Measurements from ENCODE around the gene IRGQ. TPM values are rescaled to one million over a fixed set of nuclear protein-coding genes. Genes with fewer than 3 reads are reported as not detected.

IRGQ gene
- total RNA-seq, 2 donors from 2014 or later: 24.7 to 25.9 TPM

DNA sequence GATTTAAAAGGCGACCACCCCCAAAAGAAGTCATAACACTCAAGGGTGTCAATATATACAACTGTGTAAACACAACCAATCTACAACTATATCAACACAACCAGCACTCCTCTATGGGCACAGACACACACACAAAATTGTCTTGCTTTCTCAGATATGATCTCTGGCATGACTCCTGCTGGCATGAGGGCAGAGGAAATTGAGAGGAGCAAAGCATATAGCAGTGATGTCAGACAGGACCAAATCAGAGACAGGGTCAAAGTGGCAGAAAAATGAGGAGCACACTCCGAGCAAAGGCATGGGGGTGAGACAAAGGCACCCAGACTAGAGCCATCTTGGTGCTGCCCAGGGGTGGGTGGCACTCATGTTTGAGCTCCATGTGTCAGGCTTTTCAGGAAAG, 9.6 kb downstream of the IRGQ start:
- Histone ChIP-seq H3K36me3 (peaks cover 12% of the 10 kb centered on the region), H3K9me3 (no peaks in the 10 kb centered on the region), H3K27ac (no peak overlapping the region), H3K27me3 (no peaks in the 10 kb centered on the region), H3K4me1 (peaks cover 0 to 6% of the 10 kb centered on the region in 2 donors), H3K4me3 (no peak overlapping the region)
- DNase-seq (ENCODE audit: low spot score): no peak
- TF ChIP-seq, protein P1, sequence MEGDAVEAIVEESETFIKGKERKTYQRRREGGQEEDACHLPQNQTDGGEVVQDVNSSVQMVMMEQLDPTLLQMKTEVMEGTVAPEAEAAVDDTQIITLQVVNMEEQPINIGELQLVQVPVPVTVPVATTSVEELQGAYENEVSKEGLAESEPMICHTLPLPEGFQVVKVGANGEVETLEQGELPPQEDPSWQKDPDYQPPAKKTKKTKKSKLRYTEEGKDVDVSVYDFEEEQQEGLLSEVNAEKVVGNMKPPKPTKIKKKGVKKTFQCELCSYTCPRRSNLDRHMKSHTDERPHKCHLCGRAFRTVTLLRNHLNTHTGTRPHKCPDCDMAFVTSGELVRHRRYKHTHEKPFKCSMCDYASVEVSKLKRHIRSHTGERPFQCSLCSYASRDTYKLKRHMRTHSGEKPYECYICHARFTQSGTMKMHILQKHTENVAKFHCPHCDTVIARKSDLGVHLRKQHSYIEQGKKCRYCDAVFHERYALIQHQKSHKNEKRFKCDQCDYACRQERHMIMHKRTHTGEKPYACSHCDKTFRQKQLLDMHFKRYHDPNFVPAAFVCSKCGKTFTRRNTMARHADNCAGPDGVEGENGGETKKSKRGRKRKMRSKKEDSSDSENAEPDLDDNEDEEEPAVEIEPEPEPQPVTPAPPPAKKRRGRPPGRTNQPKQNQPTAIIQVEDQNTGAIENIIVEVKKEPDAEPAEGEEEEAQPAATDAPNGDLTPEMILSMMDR (IDR thresholded peaks at IDR 0.05): no peak

DNA sequence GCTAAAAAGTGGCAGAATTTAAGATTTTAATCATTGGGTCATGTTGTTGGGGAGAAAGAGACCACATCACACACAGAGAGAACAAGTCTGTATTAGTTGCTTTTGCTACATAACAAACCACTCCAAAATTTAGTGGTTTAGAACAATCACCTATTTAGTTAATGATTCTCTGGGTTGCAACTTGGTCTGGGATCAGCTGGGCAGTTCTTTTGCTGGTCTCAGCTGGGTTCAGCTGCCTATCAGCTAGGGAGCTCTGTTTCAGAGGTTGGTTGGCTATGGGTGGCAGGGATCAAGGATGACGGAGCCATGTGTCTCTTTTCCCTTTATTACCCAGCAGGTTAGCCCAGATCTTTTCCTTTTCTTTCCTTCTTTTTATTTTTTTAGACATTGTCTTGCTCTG, 11.4 kb downstream of the IRGQ start:
- no peak overlapping the region for H3K27ac ChIP-seq
- H3K27me3 ChIP-seq: no peaks in the 10 kb centered on the region
- H3K36me3 ChIP-seq: peaks cover 5% of the 10 kb centered on the region
- no peaks in the 10 kb centered on the region for H3K9me3 ChIP-seq
- TF ChIP-seq, protein P1 (IDR thresholded peaks at IDR 0.05): no peak
- H3K4me1 ChIP-seq: peaks cover 0 to 15% of the 10 kb centered on the region in 2 donors
- DNase-seq (ENCODE audit: low spot score): no peak
- no peak overlapping the region for H3K4me3 ChIP-seq

DNA sequence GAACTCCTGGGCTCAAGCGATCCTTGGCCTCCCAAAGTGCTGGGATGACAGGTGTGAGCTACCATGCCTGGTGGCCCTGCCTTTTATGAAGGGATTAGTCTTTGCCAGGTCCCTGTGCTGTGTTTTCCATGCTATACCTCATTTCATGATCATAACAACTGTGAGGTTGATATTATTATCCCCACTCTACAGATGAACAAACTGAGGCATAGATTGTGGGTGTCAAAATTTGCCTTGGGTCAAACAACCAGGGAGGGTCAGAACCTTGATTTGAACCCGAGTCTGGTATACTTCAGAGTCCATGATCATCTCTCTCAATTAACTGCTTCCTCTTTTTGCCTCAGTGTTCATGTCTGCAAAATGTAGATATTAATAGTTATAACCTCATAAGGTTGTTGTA, 13.4 kb downstream of the IRGQ start:
- Histone ChIP-seq H3K27ac (no peak overlapping the region), H3K4me1 (peaks cover 0 to 15% of the 10 kb centered on the region in 2 donors), H3K36me3 (no peaks in the 10 kb centered on the region), H3K27me3 (no peaks in the 10 kb centered on the region), H3K4me3 (no peak overlapping the region), H3K9me3 (no peaks in the 10 kb centered on the region)
- TF ChIP-seq, protein P1 (IDR thresholded peaks at IDR 0.05): no peak
- DNase-seq (ENCODE audit: low spot score): no peak

DNA sequence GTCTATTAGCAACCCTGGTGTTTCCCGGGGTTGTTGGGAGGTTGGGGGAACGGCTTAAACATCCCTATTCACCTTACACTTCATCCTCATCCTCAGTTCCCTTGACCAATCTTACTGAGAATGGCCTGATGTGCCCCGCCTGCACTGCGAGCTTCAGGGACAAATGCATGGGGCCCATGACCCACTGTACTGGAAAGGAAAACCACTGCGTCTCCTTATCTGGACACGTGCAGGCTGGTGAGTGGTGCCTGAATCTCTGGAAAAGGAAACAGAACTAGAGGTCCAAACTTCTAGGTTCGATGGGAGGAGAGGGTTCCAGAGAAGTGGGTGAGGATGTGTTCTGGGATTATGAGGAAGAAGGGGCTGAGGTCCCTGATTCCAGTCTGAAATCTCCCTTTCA, 14.5 kb downstream of the IRGQ start:
- TF ChIP-seq, protein P1 (IDR thresholded peaks at IDR 0.05): no peak
- H3K36me3 ChIP-seq: no peaks in the 10 kb centered on the region
- no peak for DNase-seq (ENCODE audit: low spot score)
- peak overlapping the region; percentile 42 to 60 for H3K27ac ChIP-seq
- H3K9me3 ChIP-seq: no peaks in the 10 kb centered on the region
- H3K4me3 ChIP-seq: peak overlapping the region; percentile 38 to 51
- H3K27me3 ChIP-seq: no peaks in the 10 kb centered on the region
- H3K4me1 ChIP-seq: peaks cover 0 to 15% of the 10 kb centered on the region in 2 donors

DNA sequence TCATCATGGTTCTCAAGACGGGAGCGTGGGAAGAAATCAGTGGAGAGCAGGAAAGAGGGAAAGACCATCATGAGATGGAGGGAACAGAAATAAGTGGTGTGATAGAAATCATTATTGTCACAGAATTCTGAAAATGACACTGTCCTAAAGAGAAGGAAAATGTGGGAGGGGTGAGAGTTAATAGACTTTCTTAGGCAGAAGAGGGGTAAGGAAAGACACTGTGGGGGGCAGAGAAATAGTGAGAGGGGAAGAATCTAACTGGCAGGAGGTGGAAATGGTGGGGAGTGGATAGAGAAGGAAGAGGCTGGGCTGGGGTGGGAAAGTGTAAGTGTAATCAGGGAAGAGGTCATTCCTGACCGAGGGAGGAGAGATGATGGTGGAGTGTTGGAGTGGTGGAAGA, 17.1 kb downstream of the IRGQ start:
- Histone ChIP-seq H3K36me3 (no peaks in the 10 kb centered on the region), H3K27ac (no peak overlapping the region), H3K27me3 (no peaks in the 10 kb centered on the region), H3K4me1 (peaks cover 0 to 32% of the 10 kb centered on the region in 2 donors), H3K9me3 (no peaks in the 10 kb centered on the region), H3K4me3 (no peak overlapping the region)
- DNase-seq (ENCODE audit: low spot score): no peak
- TF ChIP-seq, protein P1 (IDR thresholded peaks at IDR 0.05): no peak

Measured in right atrium auricular region (tissue), 2 donors.